NCI-H146 treated with DMSO at 0.1 percent for 48 hours (cell line): ENCODE results near the gene GALNT14.
"Not testable (repeated sequence)": the region's sequence is repeated elsewhere in the genome, so short reads cannot be mapped to it uniquely, and the experiment has no call there.

Experiments used
- DNase-seq: peaks from one replicate; lab custom pipeline; 2025; ENCODE audit not compliant: unreplicated experiment; lab: John Stamatoyannopoulos, UW

Gene GALNT14, protein sequence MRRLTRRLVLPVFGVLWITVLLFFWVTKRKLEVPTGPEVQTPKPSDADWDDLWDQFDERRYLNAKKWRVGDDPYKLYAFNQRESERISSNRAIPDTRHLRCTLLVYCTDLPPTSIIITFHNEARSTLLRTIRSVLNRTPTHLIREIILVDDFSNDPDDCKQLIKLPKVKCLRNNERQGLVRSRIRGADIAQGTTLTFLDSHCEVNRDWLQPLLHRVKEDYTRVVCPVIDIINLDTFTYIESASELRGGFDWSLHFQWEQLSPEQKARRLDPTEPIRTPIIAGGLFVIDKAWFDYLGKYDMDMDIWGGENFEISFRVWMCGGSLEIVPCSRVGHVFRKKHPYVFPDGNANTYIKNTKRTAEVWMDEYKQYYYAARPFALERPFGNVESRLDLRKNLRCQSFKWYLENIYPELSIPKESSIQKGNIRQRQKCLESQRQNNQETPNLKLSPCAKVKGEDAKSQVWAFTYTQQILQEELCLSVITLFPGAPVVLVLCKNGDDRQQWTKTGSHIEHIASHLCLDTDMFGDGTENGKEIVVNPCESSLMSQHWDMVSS

DNA sequence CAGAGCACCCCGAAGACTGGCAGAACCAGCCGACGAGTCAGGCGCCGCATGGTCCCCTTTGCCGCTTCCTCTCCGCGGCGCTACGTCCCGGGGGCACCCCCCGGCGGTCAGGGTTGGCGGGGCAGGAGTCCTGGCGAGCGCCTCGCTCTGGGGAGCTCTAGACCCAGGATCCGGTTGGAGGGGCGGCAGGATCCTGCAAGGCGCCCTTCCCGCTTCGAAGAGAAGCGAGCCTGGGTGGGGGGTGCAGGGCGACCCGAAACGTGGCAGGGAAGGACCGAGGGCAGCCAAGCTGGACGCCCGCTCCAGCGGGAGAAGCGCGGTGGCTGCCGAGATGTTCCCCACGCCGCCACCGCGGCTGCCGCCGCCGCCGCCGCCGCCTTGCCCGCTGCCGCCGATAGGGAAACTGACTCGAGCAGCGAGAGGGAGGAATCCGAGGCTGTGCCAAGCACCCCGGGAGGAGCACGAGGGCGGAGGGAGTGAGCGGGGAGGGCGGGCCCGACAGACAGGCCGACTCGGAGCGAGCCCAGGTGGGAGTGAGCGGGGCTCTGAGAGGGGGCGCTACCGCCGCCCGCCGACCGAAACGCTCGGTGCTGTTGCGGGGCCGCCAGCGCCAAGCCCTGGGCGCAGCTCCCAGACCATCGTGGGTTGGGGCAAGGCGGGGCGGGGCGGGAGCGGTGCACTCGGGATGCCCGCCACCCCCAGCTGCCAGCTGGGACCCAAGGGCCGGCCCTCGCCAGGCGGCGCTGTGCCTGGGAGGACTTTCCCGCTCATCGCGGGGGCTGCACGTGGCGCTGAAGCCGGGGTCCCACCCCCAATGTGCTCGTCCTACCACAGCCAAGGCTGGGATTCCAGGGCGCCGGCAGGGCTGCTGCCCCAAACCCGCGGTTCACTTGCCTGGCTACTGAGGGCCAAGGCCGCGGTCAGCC is at the start of gene GALNT14:
GALNT14 (minus strand) TSS at position 404 of the 926 bp plus-strand sequence; CDS start at position 50, 354 bp downstream.
- DNase-seq, result no peak

DNA sequence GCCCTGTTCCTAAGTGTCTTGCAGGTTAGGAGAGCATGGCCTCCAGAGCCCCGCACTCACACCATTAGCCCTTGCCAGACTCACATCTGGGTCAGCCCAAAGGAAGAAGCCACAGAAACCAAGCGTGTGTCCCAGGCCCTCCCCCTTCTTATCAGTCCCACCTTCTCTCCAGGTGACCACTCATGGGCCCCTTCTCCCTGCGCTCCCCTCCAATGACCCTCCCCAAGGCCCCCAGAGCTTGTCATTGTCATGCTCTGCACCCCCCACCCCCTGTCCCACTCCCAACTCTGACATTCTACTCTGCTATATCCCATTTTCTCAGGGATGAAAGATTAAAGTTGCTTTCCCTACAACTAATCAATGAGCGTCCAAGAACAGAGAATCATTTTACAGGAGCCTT is 48.9 kb upstream of the GALNT14 start:
- no peak for DNase-seq

DNA sequence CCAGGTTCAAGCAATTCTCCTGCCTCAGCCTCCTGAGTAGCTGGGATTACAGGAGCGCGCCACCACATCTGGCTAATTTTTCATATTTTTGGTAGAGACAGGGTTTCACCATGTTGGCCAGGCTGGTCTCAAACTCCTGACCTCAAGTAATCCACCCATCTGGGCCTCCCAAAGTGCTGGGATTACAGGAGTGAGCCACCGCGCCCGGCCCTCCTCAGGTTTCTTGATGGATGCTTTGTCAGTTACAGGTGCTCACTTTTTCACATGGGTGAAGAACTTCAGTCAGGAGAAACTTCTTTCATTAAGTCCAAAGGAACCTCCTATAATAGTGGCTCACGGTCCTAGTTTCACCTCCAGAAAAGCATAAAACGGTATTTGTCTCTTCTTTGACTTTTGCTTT is 45.7 kb upstream of the GALNT14 start:
- not testable (repeated sequence) for DNase-seq

DNA sequence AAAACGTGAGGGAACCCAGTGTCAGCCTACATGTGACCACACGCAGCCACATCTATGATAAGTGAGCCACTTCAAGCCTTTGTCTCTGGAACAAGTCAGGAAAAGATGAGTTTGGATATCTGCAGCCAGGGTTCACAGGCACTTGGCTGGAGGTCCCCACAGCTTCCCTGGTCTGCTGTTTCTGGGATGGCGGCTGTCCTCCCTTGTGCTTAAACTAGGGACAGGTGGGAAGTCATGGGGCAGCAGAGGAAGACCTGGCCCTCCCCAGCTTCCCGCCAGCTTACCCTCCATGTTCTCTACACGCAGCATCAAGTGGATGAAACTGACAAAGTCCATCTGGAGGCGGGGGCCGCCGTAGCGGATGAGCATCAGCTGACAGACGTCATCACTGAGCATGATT is 38.5 kb upstream of the GALNT14 start:
- no peak for DNase-seq

DNA sequence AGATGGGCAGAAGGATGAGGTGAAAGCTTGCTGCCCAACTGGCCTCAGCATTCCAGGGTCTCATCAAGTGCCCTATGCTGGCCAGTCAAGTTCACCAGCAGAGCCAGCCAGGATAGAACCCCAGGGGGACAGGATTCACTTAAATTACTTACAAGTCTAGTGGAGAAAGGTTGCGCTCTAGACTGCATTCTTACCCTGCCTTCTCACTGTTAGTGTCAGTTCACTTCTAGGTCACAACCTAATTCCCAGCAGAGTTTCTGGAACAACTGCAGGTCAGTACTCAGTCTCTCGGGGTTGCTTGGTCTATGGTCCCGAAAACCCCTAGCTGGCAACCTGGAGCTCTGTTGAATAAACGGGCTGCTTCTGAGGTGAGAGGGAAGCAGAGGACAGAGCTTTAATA is 32.9 kb upstream of the GALNT14 start:
- DNase-seq, result no peak

DNA sequence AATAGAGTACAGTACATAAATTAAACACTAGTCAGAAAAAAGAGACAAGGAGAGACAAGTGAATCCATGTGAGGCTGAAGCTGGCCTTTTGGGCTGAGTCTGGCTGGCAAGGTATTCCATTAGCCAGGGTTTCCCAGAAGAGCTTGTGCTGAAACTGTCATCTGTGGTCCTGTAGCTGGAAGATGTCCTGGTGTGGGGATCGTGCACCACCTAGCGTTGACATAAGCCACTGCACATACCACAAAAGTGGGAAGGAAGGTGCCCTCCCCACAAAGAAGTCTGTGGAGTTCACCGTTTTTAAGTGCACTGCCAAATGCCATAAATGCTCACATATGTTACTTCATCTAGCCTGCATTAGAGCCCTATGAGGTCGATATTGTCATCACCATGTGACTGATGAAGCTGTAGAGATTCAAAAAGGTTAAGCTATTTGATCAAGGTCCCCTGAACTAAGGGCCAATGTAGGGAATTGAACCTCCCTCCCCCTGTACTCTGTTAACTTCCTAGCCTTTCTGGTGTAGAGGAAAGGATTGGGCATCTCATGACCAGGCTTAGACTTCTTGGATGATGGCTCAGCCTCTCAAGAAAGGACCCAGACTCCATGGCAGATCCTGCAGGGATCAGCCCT is 31.9 kb upstream of the GALNT14 start:
- peak; percentile 8 for DNase-seq

DNA sequence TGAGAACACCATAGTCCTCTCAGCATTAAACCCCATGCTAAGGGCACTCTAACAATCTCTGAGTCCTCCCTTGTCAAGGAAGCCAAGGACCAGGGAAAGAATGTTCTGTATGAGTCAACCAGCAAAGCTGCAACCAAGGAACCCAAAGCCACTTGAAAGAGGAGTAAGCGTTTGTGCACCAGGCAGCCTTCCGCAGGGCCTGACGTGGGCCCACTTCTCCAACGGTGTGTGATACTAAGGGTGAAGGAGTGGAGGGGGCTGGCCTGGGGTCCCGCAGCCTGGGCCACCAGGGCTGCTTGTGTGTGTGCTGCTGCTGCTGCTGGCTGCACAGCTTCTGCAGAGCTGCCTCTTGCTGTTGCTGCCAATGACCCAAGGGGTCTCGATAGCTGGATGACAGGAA is 30.1 kb upstream of the GALNT14 start:
- no peak for DNase-seq

DNA sequence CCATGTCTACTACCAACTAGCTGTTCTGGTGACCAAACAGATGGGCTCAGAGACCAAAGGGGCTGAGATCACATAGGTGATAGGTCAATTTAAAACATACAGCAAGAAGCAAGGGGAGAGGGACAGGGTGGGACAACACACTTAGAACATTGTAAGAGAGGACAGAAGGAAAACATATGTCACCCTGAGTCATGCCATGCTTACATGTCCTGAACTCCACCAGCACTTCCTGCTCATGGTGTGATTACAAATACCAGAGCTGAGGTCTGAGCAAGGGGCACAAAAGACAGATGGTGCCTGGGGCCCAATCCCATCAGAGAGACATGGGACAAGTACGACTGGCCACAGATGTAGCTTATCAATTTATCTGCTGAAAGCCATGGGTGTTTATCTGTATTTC is 28.7 kb upstream of the GALNT14 start:
- DNase-seq, result no peak

DNA sequence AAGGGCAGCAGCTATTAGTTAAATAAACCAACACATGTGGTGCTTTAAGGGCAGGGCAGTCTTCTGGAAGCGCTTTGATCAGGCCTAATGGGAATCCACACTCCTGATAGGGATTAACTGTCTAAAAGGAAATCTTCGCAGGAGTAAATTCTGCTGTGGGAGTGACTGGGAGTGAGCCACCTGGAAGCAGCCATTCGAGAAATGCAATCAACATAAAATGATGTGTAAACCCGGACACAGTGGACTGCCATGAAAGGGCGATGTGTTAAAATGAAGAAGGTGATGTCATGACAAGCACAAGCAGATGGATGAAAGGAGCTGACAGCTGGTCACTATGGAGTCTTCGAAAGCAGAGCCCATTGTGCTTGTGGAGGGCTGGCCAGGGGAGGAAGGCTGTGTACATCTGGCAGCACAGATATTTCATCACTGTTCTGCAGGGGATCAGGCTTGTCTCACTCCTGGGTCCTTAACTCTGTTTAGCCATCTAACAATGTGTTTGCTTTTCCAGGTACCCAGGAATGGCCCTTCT is 24.8 kb upstream of the GALNT14 start:
- no peak for DNase-seq

DNA sequence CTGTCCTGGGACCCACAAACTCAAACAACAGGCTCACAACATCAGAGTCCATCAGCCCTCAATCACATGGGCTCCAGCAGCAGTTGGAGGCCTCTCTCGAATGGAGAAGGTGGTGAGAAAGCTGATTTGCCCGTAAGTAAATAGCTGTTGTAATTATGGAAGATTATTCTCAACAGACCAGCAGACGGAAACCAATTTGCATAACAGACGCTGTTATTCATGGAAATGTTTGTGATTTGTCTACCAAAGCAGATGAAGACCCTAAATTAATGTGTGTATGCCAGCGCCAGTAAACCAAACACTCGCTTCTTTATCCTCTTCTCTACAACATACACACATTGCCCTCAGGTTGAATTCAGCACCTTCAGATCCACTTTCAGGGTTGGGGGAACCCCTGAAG is 23.4 kb upstream of the GALNT14 start:
- no peak for DNase-seq

DNA sequence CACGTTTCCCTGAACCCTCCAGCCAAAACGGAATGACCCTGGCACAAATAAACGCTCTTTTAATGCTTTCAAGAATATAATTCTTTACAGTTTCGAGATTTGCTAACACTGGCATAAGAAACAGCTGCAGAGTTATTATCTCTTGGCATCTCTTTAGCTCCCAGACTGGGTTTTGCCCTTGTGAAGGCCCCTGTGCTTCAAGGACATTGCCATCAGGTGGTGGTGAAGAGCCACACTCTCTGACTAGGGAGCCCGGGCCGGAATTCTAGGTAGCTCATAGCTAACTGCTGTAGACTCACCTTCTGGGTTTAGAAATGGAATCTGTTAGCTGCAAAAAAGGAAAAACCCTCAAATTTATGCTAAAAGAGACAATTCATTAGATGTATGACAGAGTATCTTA is 13.3 kb upstream of the GALNT14 start:
- DNase-seq, result no peak

DNA sequence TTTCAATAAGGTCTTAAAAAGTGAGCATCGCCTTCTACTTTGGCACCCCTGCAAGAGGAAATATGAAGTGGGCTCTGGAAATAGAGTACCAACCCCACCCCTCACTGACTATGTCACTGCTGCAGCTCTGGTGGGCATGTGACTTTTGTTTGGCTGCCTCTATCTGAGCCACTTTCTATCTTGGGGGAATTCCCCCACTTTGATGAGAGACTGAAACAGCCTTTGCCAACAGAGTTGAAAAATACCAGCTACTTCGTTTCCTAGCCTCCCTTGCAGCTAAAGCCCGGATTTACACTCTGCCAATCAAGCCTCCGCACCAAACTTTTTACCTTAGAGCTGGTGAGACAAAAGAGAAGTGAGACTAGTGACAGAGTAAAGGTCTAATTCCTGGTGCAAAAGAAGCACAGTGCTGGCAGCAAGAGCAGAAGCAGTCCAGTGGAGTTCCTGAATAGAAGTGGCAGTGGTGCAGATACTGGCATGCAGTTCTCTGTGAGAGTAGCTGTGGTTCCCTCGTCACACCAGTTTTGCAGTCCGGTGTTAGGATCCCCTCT is 12.0 kb upstream of the GALNT14 start:
- no peak for DNase-seq

DNA sequence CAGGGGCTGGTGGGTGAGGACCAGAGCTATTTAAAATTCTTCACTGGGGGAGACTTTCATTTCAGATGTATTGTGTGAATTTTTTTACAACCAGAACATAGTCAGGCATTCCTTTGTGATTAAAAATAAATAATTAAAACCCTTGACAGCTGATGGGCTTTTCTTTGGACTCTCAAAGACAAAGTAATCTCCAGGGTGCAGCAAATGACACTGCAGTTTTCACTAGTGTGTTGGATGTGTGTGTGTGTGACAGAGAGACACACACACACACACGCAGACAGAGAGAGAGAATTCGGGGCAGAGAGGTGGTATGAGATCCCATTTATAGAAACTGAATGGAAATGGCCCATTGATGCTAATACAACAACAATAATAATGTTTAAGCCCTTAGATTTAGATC is 10.3 kb upstream of the GALNT14 start:
- no peak for DNase-seq

DNA sequence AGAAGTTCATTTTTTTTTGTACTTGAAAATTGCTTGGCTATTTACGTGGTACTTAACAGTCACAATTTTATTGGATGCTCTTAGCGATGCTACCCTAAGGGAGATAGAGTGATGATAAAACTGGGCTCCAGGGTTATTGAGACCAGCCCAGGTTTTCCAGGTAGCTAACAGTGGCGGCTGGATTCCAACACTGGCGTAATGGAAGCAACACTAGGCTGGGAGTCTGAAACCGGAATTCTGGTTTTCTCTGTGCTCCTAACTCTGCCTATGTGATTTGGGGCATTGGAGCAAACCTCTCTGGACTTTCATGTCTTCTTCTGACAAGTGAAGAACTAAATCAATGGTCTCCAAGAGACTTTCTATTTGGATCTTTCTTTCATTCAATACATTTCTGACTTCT is 9.4 kb upstream of the GALNT14 start:
- DNase-seq, result no peak

DNA sequence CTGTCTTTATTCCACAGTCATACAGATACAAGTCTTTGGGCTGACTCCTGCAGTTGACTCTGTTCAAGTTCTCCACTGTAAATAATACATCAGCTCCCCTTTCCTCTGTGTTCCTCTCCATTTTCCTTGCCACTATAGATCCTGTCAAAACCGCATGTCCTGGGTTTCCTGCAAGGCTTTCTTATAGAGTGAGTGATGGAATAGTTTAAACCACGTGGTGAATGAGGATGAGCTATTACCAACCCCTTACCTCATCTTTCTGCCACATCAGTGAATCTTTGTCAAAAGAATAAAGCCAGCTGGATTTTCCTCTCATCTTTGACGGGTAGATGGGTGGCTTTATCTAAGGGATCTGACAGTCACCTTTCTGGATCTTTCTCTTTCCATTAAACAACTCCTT is 3.9 kb upstream of the GALNT14 start:
- DNase-seq, result no peak

DNA sequence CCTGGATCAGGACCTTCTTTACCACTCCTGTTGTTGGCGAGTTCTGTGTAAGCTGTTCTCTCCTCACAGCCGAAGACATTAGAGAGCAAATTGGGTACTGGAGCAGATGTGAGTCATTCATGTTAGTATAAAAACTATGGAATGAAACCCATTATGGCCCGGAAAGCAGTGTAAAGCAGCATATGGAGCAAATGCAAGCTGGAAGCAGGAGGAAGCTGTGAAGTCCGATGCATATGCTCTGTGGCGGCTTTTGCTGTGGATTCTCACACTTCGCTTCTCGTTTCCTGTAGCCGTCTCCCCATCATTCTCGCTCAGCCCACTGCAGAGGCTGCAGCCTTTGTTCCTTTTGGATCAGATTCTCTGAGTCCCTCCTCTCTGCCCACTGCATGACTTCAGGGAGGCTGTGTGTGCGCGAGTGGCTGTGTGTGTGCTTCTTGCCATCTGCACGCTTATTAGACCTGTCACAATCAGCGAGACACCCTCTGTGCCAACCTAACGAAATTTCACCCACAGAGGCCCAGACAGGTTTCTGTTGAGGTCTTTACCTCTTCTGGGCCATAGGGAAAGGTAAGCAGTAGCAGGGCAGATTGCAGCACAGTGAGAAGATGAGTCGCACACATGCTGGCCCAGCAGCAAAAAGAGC is 3.3 kb upstream of the GALNT14 start:
- DNase-seq, result no peak

DNA sequence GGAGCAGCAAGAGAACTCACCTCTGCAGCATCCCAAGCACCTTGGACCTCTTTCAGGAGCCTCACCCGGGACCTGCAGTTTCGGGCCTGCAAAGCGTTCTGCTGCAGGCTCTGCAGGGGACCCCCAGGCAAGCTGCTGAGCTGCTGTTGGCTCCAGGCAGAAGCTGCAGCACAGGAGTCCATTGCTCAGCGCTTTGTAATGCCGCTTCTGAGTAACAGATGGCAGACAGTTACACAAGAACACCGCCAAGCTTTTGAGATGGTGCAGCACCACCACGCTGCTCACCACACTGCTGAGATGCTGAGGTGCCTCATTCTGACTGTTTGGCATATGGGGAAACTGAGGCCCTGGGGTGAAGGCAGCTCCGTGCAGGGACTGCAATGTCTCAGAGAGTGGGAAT is 1.9 kb upstream of the GALNT14 start:
- no peak for DNase-seq

DNA sequence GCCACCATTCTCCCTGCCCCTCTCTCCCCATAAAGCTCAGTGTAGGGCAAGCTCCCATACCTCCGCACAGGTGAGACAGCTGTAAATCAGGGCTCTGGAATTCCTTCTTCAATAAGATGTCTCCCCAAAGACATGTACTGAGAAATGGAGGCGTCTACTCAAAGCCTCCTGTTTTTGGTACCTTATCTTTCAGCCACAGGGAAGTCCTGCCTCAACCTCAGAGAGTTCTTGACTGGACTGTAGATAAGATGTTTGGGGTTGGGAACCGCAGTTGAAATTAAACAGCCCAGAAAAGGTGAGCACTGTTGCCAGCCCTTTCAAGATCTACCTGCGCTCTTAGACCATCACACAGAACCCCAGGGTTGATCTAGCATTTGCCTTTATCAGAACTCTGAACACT is 1.4 kb upstream of the GALNT14 start:
- DNase-seq, result no peak

DNA sequence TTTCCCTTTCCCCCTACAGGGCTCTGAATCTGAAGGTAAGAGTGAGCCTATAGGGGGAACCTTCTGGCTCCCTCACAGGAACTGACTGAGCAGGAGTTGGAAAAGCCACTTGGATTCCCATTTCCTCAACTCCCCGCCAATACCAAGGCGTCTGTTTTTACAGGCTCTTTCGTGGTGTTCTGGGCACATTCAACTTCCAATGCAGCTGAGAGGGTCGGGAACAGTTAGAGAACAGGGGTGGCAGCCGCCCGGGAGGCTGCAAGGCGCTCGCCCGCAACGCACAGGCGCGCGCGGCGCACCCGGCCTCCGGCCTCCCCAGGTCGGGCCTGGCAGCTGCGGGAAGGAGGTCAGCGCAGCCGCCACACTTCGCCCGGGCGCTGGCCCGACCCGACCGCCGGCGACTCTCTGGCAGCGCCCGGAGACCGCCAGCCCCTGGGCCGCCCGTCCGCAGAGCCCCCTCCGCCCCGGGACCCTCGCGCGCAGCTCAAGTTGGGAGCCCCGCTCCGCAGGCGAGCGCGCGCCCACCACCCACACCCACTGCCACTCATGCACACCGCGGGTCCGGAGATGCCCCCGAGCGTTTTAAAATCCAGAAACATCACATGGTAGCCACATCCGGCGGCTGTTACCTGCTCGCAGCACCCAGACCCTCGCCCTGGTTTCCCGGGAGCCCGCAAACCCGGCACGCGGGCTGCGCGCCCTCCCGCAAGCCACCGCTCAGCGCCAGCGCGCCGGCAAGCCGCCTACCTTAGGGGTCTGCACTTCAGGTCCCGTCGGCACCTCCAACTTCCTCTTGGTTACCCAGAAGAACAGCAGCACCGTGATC is 816 bp downstream of the GALNT14 start:
- no peak for DNase-seq
